Bronchial epithelial cell (primary cell): ENCODE data around the gene TCF3. TPM values are rescaled to one million over a fixed set of nuclear protein-coding genes. Genes with fewer than 3 reads are reported as not detected.
A peak's percentile ranks its signal among the peaks of the same experiment; 100 is the strongest.

Experiments used
- DNase-seq: peaks from one replicate; pipeline ENCODE4 v3.0.0-alpha.2; 2010; ENCODE audit warnings: low read depth
- FAIRE-seq: peaks from 2 replicates; lab custom pipeline; 2011; peaks lifted over from hg19 to GRCh38; lab: Jason Lieb, UNC
- H3K27me3 ChIP-seq: 2 replicates; pipeline ENCODE4 v1.5.1; 2011; ENCODE audit warnings: low read length; ENCODE audit not compliant: control insufficient read depth, insufficient read depth
- H3K36me3 ChIP-seq: 2 replicates; pipeline ENCODE4 v1.5.1; 2011; ENCODE audit warnings: low read length; ENCODE audit not compliant: control insufficient read depth, insufficient read depth
- H3K4me3 ChIP-seq: 2 replicates; pipeline ENCODE4 v1.5.1; 2011; ENCODE audit warnings: mild to moderate bottlenecking, low read depth, low read length, control low read depth
- CTCF ChIP-seq: IDR thresholded peaks from 2 replicates; pipeline ENCODE4 v1.5.1; 2011; ENCODE audit warnings: mild to moderate bottlenecking, moderate library complexity, low read length, control low read depth, inconsistent platforms; ENCODE audit not compliant: insufficient read depth, severe bottlenecking
- total RNA-seq: library from RNA; depleted of rRNA; stranded (reverse); fragments of >200 nt; gene quantifications from 2 replicates; pipeline ENCODE4 v1.2.1, GENCODE V29; 2014

The TCF3 gene
- total RNA-seq, 1 donor from 2014 or later = 68.2 TPM

GRCh38 chr19:1592024-1592754 lies 60.2 kb downstream of the TCF3 start:
- FAIRE-seq (no peak), DNase-seq (peak; percentile 61)
- Histone ChIP-seq H3K4me3 (peak overlapping the region; percentile 96), H3K36me3 (peaks cover 1% of the 10 kb centered on the region), H3K27me3 (no peaks in the 10 kb centered on the region)
- TF ChIP-seq CTCF = no peak

- FAIRE-seq = no peak
- DNase-seq = no peak
- peaks cover 1% of the 10 kb centered on the region for H3K36me3 ChIP-seq
- H3K27me3 ChIP-seq = no peaks in the 10 kb centered on the region
- no peak for TF ChIP-seq CTCF
- peak overlapping the region; percentile 96 for H3K4me3 ChIP-seq
Measured at GRCh38 chr19:1591421-1592023, 60.9 kb downstream of the TCF3 start.

- peak overlapping the region; percentile 96 for H3K4me3 ChIP-seq
- DNase-seq (no peak), FAIRE-seq (no peak)
- peaks cover 2% of the 10 kb centered on the region for H3K36me3 ChIP-seq
- no peaks in the 10 kb centered on the region for H3K27me3 ChIP-seq
- TF ChIP-seq CTCF = peak; percentile 59
Measured at GRCh38 chr19:1590641-1591397, 61.6 kb downstream of the TCF3 start.

GRCh38 chr19:1587872-1588271 lies 64.5 kb downstream of the TCF3 start:
- no peak for TF ChIP-seq CTCF
- no peak overlapping the region for H3K4me3 ChIP-seq
- H3K36me3 ChIP-seq = peaks cover 8% of the 10 kb centered on the region
- no peaks in the 10 kb centered on the region for H3K27me3 ChIP-seq
- no peak for DNase-seq
- no peak for FAIRE-seq

GRCh38 chr19:1585243-1585580 lies 67.2 kb downstream of the TCF3 start:
- FAIRE-seq = no peak
- H3K4me3 ChIP-seq = no peak overlapping the region
- no peak for DNase-seq
- H3K36me3 ChIP-seq = peaks cover 24% of the 10 kb centered on the region
- no peaks in the 10 kb centered on the region for H3K27me3 ChIP-seq
- TF ChIP-seq CTCF = no peak
